NCI-H2227 treated with DMSO at 0.1 percent for 48 hours (cell line): ENCODE data around the gene CNIH2.

Experiments
- DNase-seq: peaks from one replicate; lab custom pipeline; 2025; lab: John Stamatoyannopoulos, UW

CNIH2 gene

DNA sequence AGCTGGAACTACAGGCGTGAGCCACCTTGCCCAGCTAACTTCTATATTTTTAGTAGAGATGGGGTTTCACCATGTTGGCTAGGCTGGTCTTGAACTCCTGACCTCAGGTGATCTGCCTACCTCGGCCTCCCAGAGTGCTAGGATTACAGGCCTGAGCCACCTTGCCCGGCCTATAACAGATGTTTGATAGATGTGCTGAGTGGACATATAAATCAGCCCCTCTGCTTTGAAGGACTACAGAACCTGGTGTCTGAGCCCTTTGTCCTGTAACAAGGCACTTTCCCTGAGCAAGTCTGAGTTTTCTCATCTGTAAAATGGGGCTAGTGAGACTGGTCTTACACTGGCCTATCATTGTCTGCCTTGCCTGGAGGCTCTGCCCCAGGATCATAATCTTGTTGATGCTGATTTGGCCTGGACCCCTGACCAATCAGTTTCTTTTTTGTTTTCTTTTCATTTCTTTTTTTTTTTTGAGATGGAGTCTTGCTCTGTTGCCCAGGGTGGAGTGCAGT lies 51.2 kb downstream of the CNIH2 start:
- no peak for DNase-seq

- no peak for DNase-seq
Measured at GRCh38 chr11:66330931-66331330, 53.0 kb downstream of the CNIH2 start.

DNA sequence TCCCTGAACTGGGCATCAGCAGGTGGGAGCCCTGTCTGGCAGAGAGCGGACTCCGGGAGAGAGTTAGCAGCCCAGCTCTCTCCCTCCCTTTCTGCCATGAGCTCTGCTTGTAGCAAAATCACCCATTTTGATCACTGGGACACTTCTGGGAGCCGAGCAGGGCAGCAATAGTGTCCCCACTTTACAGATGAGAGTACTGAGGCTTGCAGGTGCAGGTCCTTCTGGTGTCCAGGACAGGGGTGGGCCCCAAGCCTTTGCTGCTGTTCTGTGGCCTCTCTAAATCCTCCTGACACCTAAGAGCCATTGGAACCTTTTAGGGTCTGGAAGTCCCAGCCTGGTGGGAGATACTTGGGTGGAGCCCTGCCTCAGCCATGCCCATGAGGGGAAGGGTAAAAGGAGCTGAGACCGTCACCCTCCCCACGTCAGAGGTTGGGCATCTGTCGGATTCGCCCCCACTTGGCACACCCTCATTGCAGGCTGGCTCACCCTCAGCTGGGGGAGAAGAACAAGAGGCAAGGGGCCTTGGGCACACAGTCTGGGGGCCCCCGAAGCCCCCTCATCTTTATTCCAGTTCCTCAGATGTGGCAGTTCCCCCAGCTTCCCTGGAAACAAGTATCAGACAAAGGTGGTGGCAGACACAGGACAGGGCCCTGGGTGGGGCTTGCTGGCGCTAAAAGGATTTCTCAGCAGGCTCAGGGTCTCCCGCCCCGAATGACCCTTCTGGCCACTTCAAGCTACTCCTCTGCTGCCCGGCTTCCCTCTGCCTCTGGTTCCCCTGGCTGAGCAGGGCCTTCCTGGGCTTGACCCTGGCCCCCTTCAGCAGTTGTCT lies 53.8 kb downstream of the CNIH2 start:
- DNase-seq, result no peak

GRCh38 chr11:66332371-66333219 lies 54.6 kb downstream of the CNIH2 start:
- no peak for DNase-seq

GRCh38 chr11:66333220-66333877 lies 55.4 kb downstream of the CNIH2 start:
- no peak for DNase-seq
